Uterus (tissue), 4 donors: ENCODE data around the gene BCOR. TPM values are rescaled to one million over a fixed set of nuclear protein-coding genes. Genes with fewer than 3 reads are reported as not detected.

Experiments used
- DNase-seq, 2 donors: peaks; one replicate each; pipeline ENCODE4 v3.0.0-alpha.2; 2019 to 2020
- H3K27ac ChIP-seq, 2 donors: fragments of 200-600 bp; sonication (generic); 1 replicate in 1 of 2; 2 replicates in 1 of 2; pipeline ENCODE4 v1.5.1; 2016 to 2018
- H3K27me3 ChIP-seq, 2 donors: fragments of 200-600 bp; sonication (generic); one replicate each; pipeline ENCODE4 v1.5.1; 2018 to 2019; ENCODE audit warnings: control low read depth in 1 of 2
- H3K36me3 ChIP-seq, 2 donors: fragments of 200-600 bp; sonication (generic); one replicate each; pipeline ENCODE4 v1.5.1; 2019; ENCODE audit warnings: control low read depth in 1 of 2
- H3K4me1 ChIP-seq, 2 donors: fragments of 200-600 bp; sonication (generic); one replicate each; pipeline ENCODE4 v1.5.1; 2018 to 2019; ENCODE audit warnings: control low read depth in 1 of 2
- H3K4me3 ChIP-seq, 2 donors: fragments of 200-600 bp; sonication (generic); 1 replicate in 1 of 2; 2 replicates in 1 of 2; pipeline ENCODE4 v1.5.1; 2018 to 2019; ENCODE audit warnings: mild to moderate bottlenecking in 1 of 2
- H3K9me3 ChIP-seq, 2 donors: fragments of 200-600 bp; sonication (generic); one replicate each; pipeline ENCODE4 v1.5.1; 2019; ENCODE audit warnings: control low read depth in 1 of 2
- CTCF ChIP-seq, 4 experiments: fragments of 200-600 bp in 2 of 4; fragments of 450-650 bp in 2 of 4; sonication (generic) in 2 of 4; IDR thresholded peaks; one replicate each; pipeline ENCODE4 v1.5.1; 2016 to 2019; ENCODE audit warnings: antibody characterized with exemption in 4 of 4, mild to moderate bottlenecking in 2 of 4, moderate library complexity in 1 of 4
- POLR2A ChIP-seq, 2 donors: fragments of 450-650 bp; IDR thresholded peaks; one replicate each; pipeline ENCODE4 v1.6.1; 2016; ENCODE audit warnings: antibody characterized with exemption in 2 of 2, mild to moderate bottlenecking in 1 of 2, moderate library complexity in 1 of 2
- intact Hi-C: fragments of 100-400 bp; cut with DNase I; formaldehyde crosslinking; loops from one replicate; pipeline ENCODE4 v1.15.1; 2023; ENCODE audit warnings: low total_unique reads
- total RNA-seq, 4 donors: library from RNA; depleted of rRNA in 3 of 4; stranded (reverse); fragments of >200 nt in 3 of 4; gene quantifications; one replicate each; pipeline versions ENCODE4 v1.1.0 to v1.2.4, GENCODE V29; 2014 to 2023
- donor health status: DM: yes; HTN: yes; CAD: no.

BCOR gene
- total RNA-seq, 4 donors from 2014 or later: 10.0 to 42.4 (median 26.4) TPM

- intact Hi-C loops: no loop called here
- Histone ChIP-seq H3K36me3 (no peaks in the 10 kb centered on the region), H3K27ac (peak overlapping the region; percentile 2 to 71), H3K9me3 (no peaks in the 10 kb centered on the region), H3K4me1 (peaks cover 0 to 3% of the 10 kb centered on the region in 2 donors), H3K4me3 (no peak overlapping the region), H3K27me3 (no peaks in the 10 kb centered on the region)
- peak; percentile 40 to 64 for DNase-seq
- TF ChIP-seq CTCF (IDR thresholded peaks at IDR 0.05) (no peak), POLR2A (IDR thresholded peaks at IDR 0.05) (no peak)
These were observed 91.4 kb downstream of the BCOR start for GRCh38 chrX:40006106-40007017.

GRCh38 chrX:40005292-40006011 lies 92.3 kb downstream of the BCOR start:
- peak overlapping the region in 1 of 2 donors; percentile 8 for H3K4me3 ChIP-seq

GRCh38 chrX:40004921-40005291 lies 92.9 kb downstream of the BCOR start:
- Histone ChIP-seq H3K27ac (peak overlapping the region in 1 of 2 donors; percentile 71), H3K4me3 (peak overlapping the region in 1 of 2 donors; percentile 8), H3K4me1 (peaks cover 0 to 3% of the 10 kb centered on the region in 2 donors), H3K9me3 (no peaks in the 10 kb centered on the region), H3K27me3 (no peaks in the 10 kb centered on the region), H3K36me3 (no peaks in the 10 kb centered on the region)
- DNase-seq: no peak
- TF ChIP-seq POLR2A (IDR thresholded peaks at IDR 0.05) (no peak), CTCF (IDR thresholded peaks at IDR 0.05) (no peak)
- intact Hi-C loops: no loop called here

More at GRCh38 chrX:40005292-40006011, 92.3 kb downstream of the BCOR start:
- TF ChIP-seq CTCF (IDR thresholded peaks at IDR 0.05) (no peak), POLR2A (IDR thresholded peaks at IDR 0.05) (no peak)
- Histone ChIP-seq H3K4me1 (peaks cover 0 to 3% of the 10 kb centered on the region in 2 donors), H3K27me3 (no peaks in the 10 kb centered on the region), H3K27ac (peak overlapping the region; percentile 2 to 71), H3K36me3 (no peaks in the 10 kb centered on the region), H3K9me3 (no peaks in the 10 kb centered on the region)
- intact Hi-C loops: no loop called here
- DNase-seq: peak in 1 of 2 donors; percentile 44

- Histone ChIP-seq H3K27ac (peak overlapping the region in 1 of 2 donors; percentile 39), H3K4me3 (no peak overlapping the region), H3K27me3 (no peaks in the 10 kb centered on the region), H3K4me1 (peaks cover 0 to 3% of the 10 kb centered on the region in 2 donors), H3K36me3 (no peaks in the 10 kb centered on the region), H3K9me3 (no peaks in the 10 kb centered on the region)
- TF ChIP-seq CTCF (IDR thresholded peaks at IDR 0.05): no peak
- TF ChIP-seq POLR2A (IDR thresholded peaks at IDR 0.05): no peak
- DNase-seq: no peak
- intact Hi-C loops: no loop called here
These were observed 93.6 kb downstream of the BCOR start for GRCh38 chrX:40004246-40004535.
